Measurements from ENCODE around the gene UCK1.

The UCK1 gene

DNA sequence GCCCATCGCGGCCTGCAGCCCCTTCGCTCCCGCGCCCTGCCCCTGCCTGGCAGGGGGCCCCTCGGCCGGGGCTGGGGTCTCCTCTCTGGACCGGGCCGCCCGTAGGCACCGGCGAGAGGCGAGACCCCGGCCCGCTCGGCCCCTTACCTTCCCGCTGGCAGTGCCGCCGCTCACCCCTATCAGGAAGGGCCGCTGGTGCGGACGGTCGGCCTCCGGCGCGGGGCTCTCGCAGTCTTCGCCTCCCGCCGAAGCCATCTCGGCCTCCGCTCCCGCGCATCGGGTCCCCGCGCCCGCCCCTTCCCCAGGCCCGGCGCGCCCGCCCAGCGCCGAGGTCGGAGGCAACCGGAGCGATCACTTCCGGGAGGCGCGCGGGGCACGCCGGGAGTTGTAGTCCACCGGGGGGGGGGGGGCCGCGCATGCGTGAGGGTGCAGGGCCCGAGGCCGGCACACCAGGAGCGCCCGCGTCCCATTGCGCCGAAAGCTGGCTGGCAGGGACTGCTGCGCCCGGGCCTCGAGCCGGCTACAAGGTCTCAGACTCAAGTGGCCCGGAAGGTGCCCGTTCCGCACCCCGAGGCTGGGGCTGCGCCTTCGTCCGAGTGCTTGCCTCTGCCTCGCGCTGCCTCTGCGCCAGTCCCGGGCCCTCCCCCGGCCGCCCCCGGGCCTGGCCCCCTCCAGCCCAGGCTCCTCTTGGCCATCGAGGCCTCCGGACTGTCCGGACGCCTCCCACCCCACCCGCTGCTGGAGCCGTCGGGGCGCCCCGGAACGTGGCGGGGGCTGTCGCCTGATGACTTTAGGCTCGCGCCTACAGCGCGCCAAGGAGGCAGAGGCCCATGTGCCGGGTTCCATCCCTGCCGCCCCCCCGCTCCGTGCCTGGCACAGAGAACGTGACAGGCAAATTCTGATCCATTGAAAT is at the start of gene UCK1:
TSS of gene UCK1 (minus strand) at position 344 of the 913 bp plus-strand sequence. CDS start at position 255, 89 bp downstream.
- Histone ChIP-seq H3K4me1 (no peaks in the 10 kb centered on the region; the same call in 1 of the 2 replicates), H3K27me3 (ENCODE audit: low read depth) (no peaks in the 10 kb centered on the region), H3K9me3 (no peaks in the 10 kb centered on the region), H3K36me3 (replicated peaks) (peaks cover 33% of the 10 kb centered on the region), H3K4me3 (peak within 1 kb of the TSS; percentile 66)
- in situ Hi-C loops (cut with MboI; ENCODE audit: low sequenced_read_pairs), result no loop called here
- DNase-seq (ENCODE audit: low spot score in 2 of 2), result peak; percentile 74 to 87

DNA sequence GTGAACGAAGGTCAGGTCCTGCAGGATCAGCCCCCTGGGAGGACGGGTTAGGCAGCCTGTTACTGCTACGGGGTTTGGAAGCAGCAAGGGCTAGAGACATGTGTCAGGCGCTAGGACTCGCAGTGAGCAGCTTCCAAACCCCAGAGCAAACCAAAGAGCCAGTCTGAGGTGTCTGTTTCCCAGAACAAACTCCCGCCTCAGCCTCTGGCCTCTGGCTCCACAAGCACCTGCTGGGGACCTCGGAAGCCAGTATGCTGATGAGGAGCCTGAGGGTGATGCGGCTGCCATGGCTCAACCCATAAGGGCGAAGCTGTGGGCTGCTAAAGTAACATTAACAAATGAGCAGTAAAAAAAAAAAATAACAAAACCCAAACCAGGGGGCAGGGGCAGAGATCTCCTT is 49.3 kb upstream of the UCK1 start:
- Histone ChIP-seq H3K27me3 (ENCODE audit: low read depth) (no peaks in the 10 kb centered on the region), H3K4me1 (no peaks in the 10 kb centered on the region), H3K4me3 (no peak overlapping the region), H3K36me3 (replicated peaks) (peaks cover 26% of the 10 kb centered on the region), H3K9me3 (no peaks in the 10 kb centered on the region)
- no peak for DNase-seq (ENCODE audit: low spot score in 2 of 2)
- in situ Hi-C loops (cut with MboI; ENCODE audit: low sequenced_read_pairs), result no loop called here

DNA sequence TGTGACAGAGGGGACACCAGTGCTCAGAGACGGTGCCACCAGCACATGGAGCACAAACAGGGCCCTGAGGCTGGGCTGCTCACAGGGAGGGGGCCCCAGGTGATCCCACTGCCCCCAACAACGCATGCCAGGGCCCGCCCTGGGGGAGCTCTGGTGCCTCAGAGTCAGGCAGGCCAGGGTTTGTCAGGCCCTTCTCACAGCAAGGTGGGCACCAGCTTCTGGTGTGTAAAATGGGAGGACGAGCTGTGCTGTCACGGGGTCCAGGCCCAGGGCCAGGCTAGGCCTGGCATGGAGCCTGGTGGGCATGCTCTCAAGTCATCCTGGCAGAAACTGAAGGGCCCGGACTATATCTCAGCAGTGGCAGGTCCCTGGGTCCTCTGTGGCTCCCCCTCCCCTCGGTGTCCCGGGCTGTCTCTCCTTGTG is 48.7 kb upstream of the UCK1 start:
- H3K4me1 ChIP-seq, result no peaks in the 10 kb centered on the region
- peaks cover 26% of the 10 kb centered on the region for H3K36me3 ChIP-seq (replicated peaks)
- H3K27me3 ChIP-seq (ENCODE audit: low read depth), result no peaks in the 10 kb centered on the region
- H3K4me3 ChIP-seq, result no peak overlapping the region
- in situ Hi-C loops (cut with MboI; ENCODE audit: low sequenced_read_pairs), result no loop called here
- DNase-seq (ENCODE audit: low spot score in 2 of 2), result no peak
- H3K9me3 ChIP-seq, result no peaks in the 10 kb centered on the region

DNA sequence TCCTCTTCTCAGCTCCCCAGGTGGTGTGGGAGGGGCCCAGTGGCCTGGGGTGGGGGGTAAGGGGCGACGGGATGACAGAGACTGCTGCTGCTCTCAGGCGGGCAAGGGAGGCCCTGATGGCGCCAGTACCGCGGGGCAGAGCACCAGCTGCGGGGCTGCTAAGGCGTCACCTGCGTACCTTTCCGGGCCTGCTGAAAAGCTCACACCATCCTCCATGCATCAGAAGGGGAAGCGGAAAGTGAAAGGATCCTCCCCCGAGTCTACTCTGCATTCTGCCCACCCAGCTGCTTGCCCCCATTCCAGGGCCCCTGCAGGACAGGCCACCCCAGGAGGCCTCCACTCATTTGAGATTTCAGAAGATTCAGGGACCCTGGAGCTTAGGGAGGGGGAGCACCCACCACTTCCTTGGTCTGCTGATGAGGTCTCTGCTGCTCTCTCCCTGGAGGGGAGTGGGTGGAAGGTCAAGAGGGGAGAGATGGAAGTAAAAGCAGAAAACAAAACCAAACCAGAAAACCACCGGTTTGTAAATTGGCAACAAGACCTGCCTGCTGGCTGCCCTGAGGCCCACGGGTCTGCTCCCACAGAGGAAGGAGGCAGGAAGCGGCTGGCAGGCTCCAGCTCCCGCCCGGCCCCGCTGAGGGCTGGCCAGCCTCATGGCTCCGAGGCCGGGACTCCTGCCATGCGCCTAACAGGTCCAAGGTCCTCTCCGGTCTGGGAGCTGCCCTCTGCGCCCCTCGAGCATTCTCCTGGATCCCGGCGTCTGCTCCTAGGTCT is 47.9 kb upstream of the UCK1 start:
- Histone ChIP-seq H3K9me3 (no peaks in the 10 kb centered on the region), H3K4me1 (no peaks in the 10 kb centered on the region), H3K27me3 (ENCODE audit: low read depth) (no peaks in the 10 kb centered on the region), H3K36me3 (replicated peaks) (peaks cover 20% of the 10 kb centered on the region), H3K4me3 (no peak overlapping the region)
- in situ Hi-C loops (cut with MboI; ENCODE audit: low sequenced_read_pairs), result no loop called here
- no peak for DNase-seq (ENCODE audit: low spot score in 2 of 2)

DNA sequence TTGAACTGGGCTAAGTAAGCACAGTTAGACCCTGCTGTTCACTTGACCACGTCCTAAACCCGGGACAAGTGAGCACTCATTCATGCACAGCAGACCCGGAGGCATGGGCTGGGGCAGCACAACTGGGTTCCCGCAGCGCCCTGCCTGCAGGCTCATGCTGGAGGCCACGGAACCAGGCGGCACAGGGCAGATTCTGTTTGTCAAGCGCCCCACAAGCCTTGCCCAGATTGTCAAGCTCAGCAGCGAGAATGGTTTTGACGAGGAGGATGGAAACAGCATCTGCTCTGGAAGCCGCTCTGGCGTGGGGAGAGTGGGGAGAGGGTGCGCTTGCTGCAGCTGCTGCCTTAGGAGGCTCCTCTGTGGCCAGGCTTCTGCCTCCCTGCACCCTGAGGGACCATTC is 47.0 kb upstream of the UCK1 start:
- H3K4me1 ChIP-seq, result no peaks in the 10 kb centered on the region
- no peak for DNase-seq (ENCODE audit: low spot score in 2 of 2)
- no peaks in the 10 kb centered on the region for H3K9me3 ChIP-seq
- in situ Hi-C loops (cut with MboI; ENCODE audit: low sequenced_read_pairs), result no loop called here
- no peaks in the 10 kb centered on the region for H3K27me3 ChIP-seq (ENCODE audit: low read depth)
- no peak overlapping the region for H3K4me3 ChIP-seq
- H3K36me3 ChIP-seq (replicated peaks), result peaks cover 20% of the 10 kb centered on the region

DNA sequence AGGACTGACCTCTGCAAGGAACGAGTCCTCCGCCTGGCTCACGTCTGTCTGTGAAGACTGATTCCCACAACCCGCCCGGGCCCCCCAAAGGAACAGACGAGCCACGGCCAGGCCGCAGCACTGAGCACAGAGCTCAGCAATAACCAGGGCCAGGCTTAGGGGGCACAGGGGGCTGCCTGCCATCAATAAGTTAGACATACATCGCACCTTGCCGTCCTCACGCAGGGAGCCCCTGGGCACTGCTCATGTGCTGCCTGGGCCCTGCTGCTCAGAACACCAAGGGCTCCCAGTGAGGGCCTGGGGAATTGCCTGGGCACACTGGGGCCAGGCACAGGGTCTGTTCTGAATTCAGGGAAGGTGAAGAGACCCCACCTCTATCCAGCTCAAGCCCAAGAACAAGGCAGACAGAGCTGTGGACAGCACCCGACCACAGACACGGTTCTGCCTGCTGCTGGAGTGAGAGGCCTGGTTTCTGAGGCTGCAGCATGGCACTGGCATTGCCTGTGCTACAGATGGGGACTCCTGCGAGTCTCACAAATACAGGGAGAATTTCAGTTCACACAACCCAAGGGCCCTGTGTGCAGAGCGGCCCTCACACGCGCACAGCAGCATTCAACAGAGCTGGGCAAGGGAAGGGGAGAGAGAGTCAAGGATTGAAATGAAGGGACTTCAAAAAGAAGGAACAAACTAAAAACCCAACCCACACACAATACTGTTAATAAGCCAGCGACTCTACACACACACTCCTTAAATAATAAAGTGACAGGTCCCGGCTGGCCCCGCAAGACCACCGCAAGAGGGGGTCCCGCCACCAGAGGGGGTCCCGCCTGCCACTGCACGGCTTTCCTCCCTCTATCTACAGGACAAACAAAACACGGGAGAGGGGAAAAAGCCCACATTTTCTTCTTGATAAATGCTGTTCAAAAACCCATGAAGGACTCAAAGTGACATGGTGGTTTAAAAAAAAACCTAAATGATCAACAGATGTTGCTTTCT is 46.2 kb upstream of the UCK1 start:
- no peak overlapping the region for H3K4me3 ChIP-seq
- in situ Hi-C loops (cut with MboI; ENCODE audit: low sequenced_read_pairs), result no loop called here
- no peak for DNase-seq (ENCODE audit: low spot score in 2 of 2)
- H3K4me1 ChIP-seq, result no peaks in the 10 kb centered on the region
- H3K9me3 ChIP-seq, result no peaks in the 10 kb centered on the region
- peaks cover 17% of the 10 kb centered on the region for H3K36me3 ChIP-seq (replicated peaks)
- H3K27me3 ChIP-seq (ENCODE audit: low read depth), result no peaks in the 10 kb centered on the region

DNA sequence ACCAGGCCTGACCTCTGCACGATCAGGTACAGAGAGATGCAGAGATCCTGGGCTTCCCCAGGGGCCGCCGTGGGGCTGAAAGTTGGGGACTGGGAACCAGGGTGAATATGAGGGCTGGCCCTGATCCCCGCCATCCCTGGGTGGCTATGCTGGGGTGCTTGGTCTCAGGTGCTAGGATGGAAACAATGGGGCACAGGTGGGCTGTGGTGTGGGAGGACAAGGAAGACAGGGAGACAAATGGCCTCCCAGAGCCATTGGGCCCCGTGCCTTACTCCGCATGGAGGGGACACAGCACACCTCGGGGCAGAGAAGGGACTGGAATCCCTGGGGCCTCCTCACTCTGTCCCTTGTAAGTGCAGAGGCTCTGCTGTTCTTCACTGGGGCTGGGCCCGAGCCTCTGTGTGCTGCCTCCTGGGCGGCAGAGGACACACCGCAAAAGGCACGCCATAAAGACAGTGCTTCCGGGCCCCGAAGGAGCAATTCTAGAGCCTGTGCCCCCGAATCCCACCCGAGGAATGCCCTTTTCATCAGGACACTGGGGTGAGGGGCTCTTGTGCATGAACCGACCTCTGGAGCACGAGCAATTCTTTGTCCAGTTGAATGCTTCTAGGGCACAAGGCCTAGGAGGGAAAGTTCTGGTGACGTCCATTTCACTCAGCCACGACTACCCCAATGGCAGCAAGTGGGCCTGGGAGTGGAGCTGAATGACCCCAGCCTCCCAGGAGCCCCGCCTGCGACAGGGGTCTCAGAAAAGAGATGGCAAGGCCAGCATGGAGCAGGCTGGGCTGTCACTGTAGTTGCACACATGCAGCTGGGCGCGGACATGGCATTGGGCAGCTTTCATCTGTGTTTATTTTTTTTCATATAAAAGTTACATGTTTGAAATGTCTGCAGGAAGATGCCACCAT is 45.1 kb upstream of the UCK1 start:
- peaks cover 10% of the 10 kb centered on the region for H3K36me3 ChIP-seq (replicated peaks)
- in situ Hi-C loops (cut with MboI; ENCODE audit: low sequenced_read_pairs), result no loop called here
- H3K4me3 ChIP-seq, result no peak overlapping the region
- no peaks in the 10 kb centered on the region for H3K4me1 ChIP-seq
- no peaks in the 10 kb centered on the region for H3K27me3 ChIP-seq (ENCODE audit: low read depth)
- no peaks in the 10 kb centered on the region for H3K9me3 ChIP-seq
- DNase-seq (ENCODE audit: low spot score in 2 of 2), result no peak

DNA sequence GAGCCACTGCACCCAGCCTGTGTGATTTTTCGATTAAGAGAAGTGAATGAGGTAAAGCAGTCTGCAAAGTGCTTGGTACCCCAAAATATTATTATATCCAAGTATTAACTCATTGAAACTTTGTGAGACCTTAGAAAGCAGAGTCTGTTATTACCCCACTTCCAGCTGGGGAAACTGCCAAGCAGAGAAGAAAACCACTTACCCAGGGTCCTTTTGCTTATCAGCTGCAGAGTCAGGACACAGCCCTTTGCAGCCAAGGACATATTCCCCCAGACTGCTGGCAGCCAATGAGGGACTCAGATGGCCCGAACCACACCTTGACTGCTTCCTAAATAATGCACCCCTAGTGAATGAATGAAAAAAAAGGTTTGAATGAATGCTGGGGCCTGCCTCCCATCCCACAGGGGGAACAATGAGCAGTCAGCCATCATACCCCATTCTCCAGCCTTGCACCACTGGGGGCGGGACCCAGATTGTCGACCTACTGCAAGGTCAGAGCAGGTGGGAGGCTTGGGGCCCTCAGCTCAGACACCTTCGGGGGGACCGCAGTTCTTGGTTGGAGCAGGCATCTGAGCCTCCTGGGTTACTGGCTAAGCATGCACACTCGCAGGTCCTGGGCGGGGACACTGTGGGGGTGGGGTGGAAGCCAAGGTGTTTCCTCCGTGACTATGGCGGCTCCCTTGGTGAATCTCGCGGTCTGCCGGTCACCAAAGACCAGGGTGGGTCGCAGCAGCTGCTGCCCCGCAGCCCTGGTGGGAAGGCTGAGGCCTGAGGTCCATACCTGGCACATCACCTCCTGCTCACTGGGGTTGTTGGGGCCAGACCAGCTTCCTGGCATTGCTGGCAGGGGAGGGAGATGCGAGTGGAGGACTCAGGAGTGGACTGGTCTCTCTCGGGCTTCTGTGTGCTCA is 43.9 kb upstream of the UCK1 start:
- in situ Hi-C loops (cut with MboI; ENCODE audit: low sequenced_read_pairs), result no loop called here
- no peak for DNase-seq (ENCODE audit: low spot score in 2 of 2)
- Histone ChIP-seq H3K4me3 (no peak overlapping the region), H3K4me1 (no peaks in the 10 kb centered on the region), H3K9me3 (no peaks in the 10 kb centered on the region), H3K36me3 (replicated peaks) (peaks cover 8% of the 10 kb centered on the region), H3K27me3 (ENCODE audit: low read depth) (no peaks in the 10 kb centered on the region)

DNA sequence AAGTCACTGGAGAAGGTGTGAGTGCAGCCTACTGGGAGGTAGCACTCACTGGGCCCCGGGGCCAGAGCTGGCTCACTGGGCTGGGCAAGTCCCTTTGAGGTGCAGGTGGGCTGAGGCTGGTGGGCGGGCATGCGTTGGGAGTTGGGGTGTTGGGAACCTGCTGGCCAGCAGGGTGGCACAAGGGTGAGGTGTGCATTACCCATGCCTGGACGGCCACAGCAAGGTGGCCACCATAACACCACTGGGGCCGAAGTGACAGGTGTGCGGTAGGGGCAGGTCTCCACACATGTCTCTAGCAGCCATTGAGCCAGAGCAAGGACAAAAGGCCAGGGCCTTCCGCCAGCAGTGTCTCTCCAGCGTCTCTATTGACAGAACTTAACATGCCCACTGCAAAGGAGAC is 36.8 kb upstream of the UCK1 start:
- DNase-seq (ENCODE audit: low spot score in 2 of 2), result no peak
- H3K4me1 ChIP-seq, result no peaks in the 10 kb centered on the region
- in situ Hi-C loops (cut with MboI; ENCODE audit: low sequenced_read_pairs), result no loop called here

DNA sequence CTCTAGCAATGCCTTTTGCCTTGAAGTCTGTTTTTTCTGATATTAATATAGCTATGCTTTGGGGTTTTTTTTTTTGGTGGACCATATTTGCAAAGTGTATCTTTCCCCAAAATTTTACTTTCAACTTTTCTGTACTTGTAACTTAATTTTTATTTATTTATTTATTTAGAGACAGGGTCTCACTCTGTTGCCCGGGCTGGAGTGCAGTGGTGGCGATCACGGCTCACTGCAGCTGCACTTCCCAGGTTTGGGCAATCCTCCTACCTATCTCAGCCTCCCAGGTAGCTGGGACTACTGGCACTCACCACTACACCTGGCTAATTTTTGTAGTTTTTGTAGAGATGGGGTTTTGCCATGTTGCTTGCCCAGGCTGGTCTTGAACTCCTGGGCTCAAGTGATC is 35.1 kb upstream of the UCK1 start:
- Histone ChIP-seq H3K36me3 (replicated peaks) (no peaks in the 10 kb centered on the region), H3K9me3 (no peaks in the 10 kb centered on the region), H3K27me3 (ENCODE audit: low read depth) (no peaks in the 10 kb centered on the region), H3K4me1 (no peaks in the 10 kb centered on the region), H3K4me3 (no peak overlapping the region)
- DNase-seq (ENCODE audit: low spot score in 2 of 2), result no peak
- in situ Hi-C loops (cut with MboI; ENCODE audit: low sequenced_read_pairs), result no loop called here

More for the DNA sequence above, 36.8 kb upstream of the UCK1 start:
- Histone ChIP-seq H3K4me3 (no peak overlapping the region), H3K36me3 (replicated peaks) (no peaks in the 10 kb centered on the region), H3K27me3 (ENCODE audit: low read depth) (no peaks in the 10 kb centered on the region), H3K9me3 (no peaks in the 10 kb centered on the region)

DNA sequence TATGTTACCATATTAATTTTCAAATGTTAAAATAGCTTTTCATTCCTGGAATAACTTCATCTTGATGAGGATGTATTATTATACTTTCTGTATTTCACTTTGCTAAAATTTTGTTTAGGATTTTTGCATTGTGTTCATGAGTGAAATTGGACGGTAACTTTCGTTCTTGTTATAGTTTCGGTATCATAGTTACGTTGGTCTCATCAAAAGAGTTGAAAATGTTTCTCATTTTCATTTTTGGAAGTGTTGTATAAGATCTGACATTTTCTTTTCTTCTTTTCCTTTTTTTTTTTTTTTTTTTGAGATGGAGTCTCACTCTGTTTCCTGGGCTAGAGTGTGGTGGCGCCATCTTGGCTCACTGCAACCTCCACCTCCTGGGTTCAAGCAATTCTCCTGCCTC is 34.3 kb upstream of the UCK1 start:
- in situ Hi-C loops (cut with MboI; ENCODE audit: low sequenced_read_pairs), result no loop called here
- no peaks in the 10 kb centered on the region for H3K9me3 ChIP-seq
- no peaks in the 10 kb centered on the region for H3K27me3 ChIP-seq (ENCODE audit: low read depth)
- H3K4me1 ChIP-seq, result no peaks in the 10 kb centered on the region
- no peaks in the 10 kb centered on the region for H3K36me3 ChIP-seq (replicated peaks)
- H3K4me3 ChIP-seq, result no peak overlapping the region
- DNase-seq (ENCODE audit: low spot score in 2 of 2), result no peak
